PFSK-1 (cell line): ENCODE results near the gene MYO3A.

Experiments used
- TAF1 ChIP-seq: IDR thresholded peaks from 2 replicates; pipeline ENCODE4 v1.6.1; 2012; ENCODE audit warnings: low read length, control low read depth, borderline replicate concordance; ENCODE audit not compliant: insufficient read depth
- TF ChIP-seq, protein P1 (sequence below), 2 experiments: IDR thresholded peaks; 2 replicates each; pipeline versions ENCODE4 v1.6.1 to v1.8.0; 2011 to 2012; ENCODE audit warnings: low read depth in 2 of 2, low read length in 2 of 2, control low read depth in 1 of 2, inconsistent platforms in 1 of 2, mild to moderate bottlenecking in 1 of 2, moderate library complexity in 1 of 2; ENCODE audit not compliant: insufficient read depth in 1 of 2

DNA sequence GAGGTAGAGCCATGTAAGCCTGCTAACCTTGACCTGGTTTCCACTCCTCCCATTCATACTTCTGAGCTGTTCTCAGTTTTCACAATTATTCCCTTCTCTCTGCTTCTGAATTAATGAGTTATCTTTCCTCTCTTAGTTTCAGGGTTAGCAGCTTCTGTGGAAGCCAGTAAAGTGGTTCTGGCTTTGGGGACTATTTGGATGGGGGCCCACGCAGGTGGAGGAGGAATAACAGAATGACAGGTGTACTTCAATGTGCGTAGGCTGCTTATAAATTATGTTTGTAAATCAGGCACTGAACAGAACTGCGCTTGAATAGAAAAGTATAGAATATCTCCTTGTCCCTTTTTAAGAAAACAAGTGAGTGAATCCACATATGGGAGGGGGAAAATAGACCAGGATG lies 153.6 kb downstream of the MYO3A start:
- TF ChIP-seq, protein P1, sequence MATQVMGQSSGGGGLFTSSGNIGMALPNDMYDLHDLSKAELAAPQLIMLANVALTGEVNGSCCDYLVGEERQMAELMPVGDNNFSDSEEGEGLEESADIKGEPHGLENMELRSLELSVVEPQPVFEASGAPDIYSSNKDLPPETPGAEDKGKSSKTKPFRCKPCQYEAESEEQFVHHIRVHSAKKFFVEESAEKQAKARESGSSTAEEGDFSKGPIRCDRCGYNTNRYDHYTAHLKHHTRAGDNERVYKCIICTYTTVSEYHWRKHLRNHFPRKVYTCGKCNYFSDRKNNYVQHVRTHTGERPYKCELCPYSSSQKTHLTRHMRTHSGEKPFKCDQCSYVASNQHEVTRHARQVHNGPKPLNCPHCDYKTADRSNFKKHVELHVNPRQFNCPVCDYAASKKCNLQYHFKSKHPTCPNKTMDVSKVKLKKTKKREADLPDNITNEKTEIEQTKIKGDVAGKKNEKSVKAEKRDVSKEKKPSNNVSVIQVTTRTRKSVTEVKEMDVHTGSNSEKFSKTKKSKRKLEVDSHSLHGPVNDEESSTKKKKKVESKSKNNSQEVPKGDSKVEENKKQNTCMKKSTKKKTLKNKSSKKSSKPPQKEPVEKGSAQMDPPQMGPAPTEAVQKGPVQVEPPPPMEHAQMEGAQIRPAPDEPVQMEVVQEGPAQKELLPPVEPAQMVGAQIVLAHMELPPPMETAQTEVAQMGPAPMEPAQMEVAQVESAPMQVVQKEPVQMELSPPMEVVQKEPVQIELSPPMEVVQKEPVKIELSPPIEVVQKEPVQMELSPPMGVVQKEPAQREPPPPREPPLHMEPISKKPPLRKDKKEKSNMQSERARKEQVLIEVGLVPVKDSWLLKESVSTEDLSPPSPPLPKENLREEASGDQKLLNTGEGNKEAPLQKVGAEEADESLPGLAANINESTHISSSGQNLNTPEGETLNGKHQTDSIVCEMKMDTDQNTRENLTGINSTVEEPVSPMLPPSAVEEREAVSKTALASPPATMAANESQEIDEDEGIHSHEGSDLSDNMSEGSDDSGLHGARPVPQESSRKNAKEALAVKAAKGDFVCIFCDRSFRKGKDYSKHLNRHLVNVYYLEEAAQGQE (IDR thresholded peaks at IDR 0.05; ENCODE audit: insufficient read depth in 1 of 2, low read depth in 2 of 2, low read length in 2 of 2) = no peak
- no peak for TF ChIP-seq TAF1
